DND-41 (cell line): ENCODE measurements around the gene EDN2.

Experiments
- ATAC-seq: fragments of 200-7000 bp; cut with Tn5 transposase; 3 replicates; pipeline ENCODE4 v1.9.1; 2021; ENCODE audit warnings: low read depth; ENCODE audit not compliant: insufficient read depth
- DNase-seq: peaks from one replicate; pipeline ENCODE4 v3.0.0-alpha.2; 2020
- H2AFZ ChIP-seq: 2 replicates; pipeline ENCODE4 v1.6.0; 2012; ENCODE audit warnings: low read depth, low read length
- H3K27ac ChIP-seq: 2 replicates; pipeline ENCODE4 v1.5.1; 2012; ENCODE audit warnings: low read length, inconsistent platforms
- H3K27me3 ChIP-seq: fragments of 200-600 bp; sonication (generic); 2 replicates; pipeline ENCODE4 v1.6.0; 2012; ENCODE audit warnings: low read length, mild to moderate bottlenecking, inconsistent platforms; ENCODE audit not compliant: insufficient read depth, poor library complexity
- H3K36me3 ChIP-seq: 2 replicates; pipeline ENCODE4 v1.5.1; 2012; ENCODE audit warnings: low read length, inconsistent platforms; ENCODE audit not compliant: insufficient read depth
- H3K4me1 ChIP-seq: 2 replicates; pipeline ENCODE4 v1.5.1; 2012; ENCODE audit warnings: mild to moderate bottlenecking, low read length; ENCODE audit not compliant: insufficient read depth
- H3K4me2 ChIP-seq: 2 replicates; pipeline ENCODE4 v1.6.0; 2012; ENCODE audit warnings: mild to moderate bottlenecking, moderate library complexity, low read length, inconsistent platforms; ENCODE audit not compliant: insufficient read depth
- H3K4me3 ChIP-seq, 2 experiments: fragments of 200-600 bp in 1 of 2; shearing (Covaris generic) in 1 of 2; 2 replicates each; pipeline ENCODE4 v1.5.1; 2012 to 2016; ENCODE audit warnings: inconsistent platforms in 2 of 2, low read length in 2 of 2, mild to moderate bottlenecking in 2 of 2, low read depth in 1 of 2, moderate library complexity in 1 of 2
- H3K79me2 ChIP-seq: 2 replicates; pipeline ENCODE4 v1.6.0; 2012; ENCODE audit warnings: low read length, inconsistent platforms; ENCODE audit not compliant: insufficient read depth
- H3K9ac ChIP-seq: 2 replicates; pipeline ENCODE4 v1.6.0; 2012; ENCODE audit warnings: low read depth, mild to moderate bottlenecking, inconsistent platforms, low read length, moderate library complexity
- H3K9me3 ChIP-seq: 2 replicates; pipeline ENCODE4 v1.5.1; 2012; ENCODE audit warnings: low read length, moderate library complexity, mild to moderate bottlenecking, inconsistent platforms; ENCODE audit not compliant: insufficient read depth, severe bottlenecking
- H4K20me1 ChIP-seq: 2 replicates; pipeline ENCODE4 v1.6.0; 2012; ENCODE audit warnings: low read length; ENCODE audit not compliant: insufficient read depth
- EZH2 ChIP-seq: IDR thresholded peaks from 3 replicates; pipeline ENCODE4 v1.6.1; 2012; ENCODE audit warnings: borderline replicate concordance, low read depth, mild to moderate bottlenecking, moderate library complexity, low read length, inconsistent platforms; ENCODE audit not compliant: severe bottlenecking
- TF ChIP-seq, protein P1 (sequence below): IDR thresholded peaks from 2 replicates; pipeline ENCODE4 v1.5.1; 2012; ENCODE audit warnings: borderline replicate concordance, low read length, moderate library complexity, mild to moderate bottlenecking; ENCODE audit not compliant: poor library complexity, severe bottlenecking; ENCODE audit errors: extremely low read depth

Gene EDN2

DNA sequence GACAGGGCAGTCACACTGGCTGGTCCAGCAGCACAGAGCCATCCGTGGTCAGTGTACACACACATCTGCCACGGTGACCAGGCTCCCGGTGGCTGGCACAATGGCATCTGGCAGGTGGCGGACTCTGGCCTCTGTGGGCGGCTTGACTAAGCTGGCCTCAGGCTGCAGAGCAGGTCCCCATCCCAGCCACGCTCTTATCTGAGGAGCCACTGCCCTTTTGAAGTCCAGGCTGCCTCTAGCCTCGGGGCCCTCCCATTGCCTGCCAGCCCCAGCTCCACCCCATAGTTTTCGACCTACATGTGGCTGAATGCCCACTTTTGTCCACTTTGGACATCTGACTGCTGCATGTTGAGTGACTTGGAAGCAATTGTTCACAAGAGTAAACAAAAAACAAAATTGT is 29.9 kb upstream of the EDN2 start:
- Histone ChIP-seq H3K4me2 (no peak overlapping the region), H3K4me1 (no peaks in the 10 kb centered on the region), H3K36me3 (peaks cover 99% of the 10 kb centered on the region), H3K79me2 (peaks cover 2% of the 10 kb centered on the region; the same call in 1 of the 2 replicates), H3K27ac (no peak overlapping the region), H2AFZ (no peak overlapping the region), H3K4me3 (no peak overlapping the region), H4K20me1 (peaks cover 70% of the 10 kb centered on the region), H3K9ac (no peak overlapping the region), H3K9me3 (no peaks in the 10 kb centered on the region), H3K27me3 (no peaks in the 10 kb centered on the region)
- DNase-seq, result no peak
- TF ChIP-seq, protein P1, sequence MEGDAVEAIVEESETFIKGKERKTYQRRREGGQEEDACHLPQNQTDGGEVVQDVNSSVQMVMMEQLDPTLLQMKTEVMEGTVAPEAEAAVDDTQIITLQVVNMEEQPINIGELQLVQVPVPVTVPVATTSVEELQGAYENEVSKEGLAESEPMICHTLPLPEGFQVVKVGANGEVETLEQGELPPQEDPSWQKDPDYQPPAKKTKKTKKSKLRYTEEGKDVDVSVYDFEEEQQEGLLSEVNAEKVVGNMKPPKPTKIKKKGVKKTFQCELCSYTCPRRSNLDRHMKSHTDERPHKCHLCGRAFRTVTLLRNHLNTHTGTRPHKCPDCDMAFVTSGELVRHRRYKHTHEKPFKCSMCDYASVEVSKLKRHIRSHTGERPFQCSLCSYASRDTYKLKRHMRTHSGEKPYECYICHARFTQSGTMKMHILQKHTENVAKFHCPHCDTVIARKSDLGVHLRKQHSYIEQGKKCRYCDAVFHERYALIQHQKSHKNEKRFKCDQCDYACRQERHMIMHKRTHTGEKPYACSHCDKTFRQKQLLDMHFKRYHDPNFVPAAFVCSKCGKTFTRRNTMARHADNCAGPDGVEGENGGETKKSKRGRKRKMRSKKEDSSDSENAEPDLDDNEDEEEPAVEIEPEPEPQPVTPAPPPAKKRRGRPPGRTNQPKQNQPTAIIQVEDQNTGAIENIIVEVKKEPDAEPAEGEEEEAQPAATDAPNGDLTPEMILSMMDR, result no peak
- TF ChIP-seq EZH2, result no peak
- no peak for ATAC-seq

DNA sequence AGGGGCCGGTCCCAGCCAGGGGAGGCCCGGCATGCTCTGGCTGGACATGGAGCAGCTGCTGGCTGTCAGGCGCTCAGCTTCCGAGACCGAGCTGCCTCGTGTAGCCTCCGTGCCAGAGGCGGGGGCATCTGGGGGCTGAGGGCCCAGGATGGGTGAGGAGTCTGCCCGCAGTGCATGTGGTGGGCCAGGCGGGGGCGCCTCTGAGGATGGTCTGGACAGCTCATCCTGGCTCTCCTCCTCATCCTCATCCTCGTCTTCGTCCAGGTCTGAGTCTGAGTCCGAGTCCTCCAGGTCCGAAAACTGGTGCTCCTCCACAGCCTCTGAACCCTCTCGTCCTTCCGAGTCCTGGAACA is 28.9 kb upstream of the EDN2 start:
- ATAC-seq (0 out of 3 replicates have a peak, but pooled peaks have one; percentile 18), DNase-seq (no peak)
- Histone ChIP-seq H3K4me3 (no peak overlapping the region), H3K27me3 (no peaks in the 10 kb centered on the region), H3K4me2 (no peak overlapping the region), H3K9ac (no peak overlapping the region), H3K4me1 (no peaks in the 10 kb centered on the region), H4K20me1 (peaks cover 65% of the 10 kb centered on the region), H3K9me3 (no peaks in the 10 kb centered on the region), H3K79me2 (peaks cover 2% of the 10 kb centered on the region; the same call in 1 of the 2 replicates), H3K36me3 (peaks cover 96% of the 10 kb centered on the region), H2AFZ (no peak overlapping the region), H3K27ac (no peak overlapping the region)
- no peak for TF ChIP-seq EZH2
- TF ChIP-seq, protein P1, result peak; percentile 69

DNA sequence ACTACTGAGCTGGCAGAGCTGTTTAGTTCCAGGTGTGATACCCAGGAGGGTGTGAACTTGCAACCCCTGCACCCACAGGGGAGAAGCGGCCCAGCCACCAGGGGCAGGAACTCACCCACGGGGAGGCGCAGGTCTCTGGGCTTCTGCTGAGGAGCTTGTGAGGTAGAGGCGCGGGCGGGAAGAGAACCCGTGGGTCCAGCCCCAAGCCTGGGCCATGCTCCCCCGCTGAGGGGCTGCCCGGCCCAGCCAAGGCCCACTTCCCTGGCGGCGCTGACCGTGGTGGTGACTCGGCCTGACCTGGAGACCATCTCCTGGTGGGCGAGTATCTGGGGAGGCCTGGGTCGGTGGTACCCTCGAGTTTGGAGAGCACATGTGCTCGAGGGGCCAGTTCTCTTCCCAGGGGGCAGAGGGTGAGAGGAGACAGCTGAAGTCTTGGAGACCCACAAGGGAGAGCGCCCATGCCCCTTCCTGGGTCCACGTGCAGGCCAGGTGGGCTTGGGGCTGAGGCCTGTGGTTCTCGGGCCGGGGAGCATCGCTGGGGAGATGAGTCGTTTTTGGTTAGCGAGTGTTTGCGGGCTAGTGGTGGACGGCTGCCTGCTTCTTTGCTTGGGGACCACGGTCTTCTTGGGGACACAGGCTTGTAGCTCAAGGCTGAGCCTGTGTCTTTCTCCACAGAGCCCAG is 28.4 kb upstream of the EDN2 start:
- Histone ChIP-seq H3K27ac (no peak overlapping the region), H3K79me2 (peaks cover 1% of the 10 kb centered on the region; the same call in 1 of the 2 replicates), H4K20me1 (peaks cover 66% of the 10 kb centered on the region), H3K27me3 (no peaks in the 10 kb centered on the region), H3K4me2 (no peak overlapping the region), H3K4me3 (no peak overlapping the region), H3K9me3 (no peaks in the 10 kb centered on the region), H2AFZ (no peak overlapping the region), H3K9ac (no peak overlapping the region), H3K4me1 (no peaks in the 10 kb centered on the region), H3K36me3 (peaks cover 96% of the 10 kb centered on the region)
- TF ChIP-seq EZH2, result no peak
- TF ChIP-seq, protein P1, result no peak
- ATAC-seq (no peak), DNase-seq (no peak)

DNA sequence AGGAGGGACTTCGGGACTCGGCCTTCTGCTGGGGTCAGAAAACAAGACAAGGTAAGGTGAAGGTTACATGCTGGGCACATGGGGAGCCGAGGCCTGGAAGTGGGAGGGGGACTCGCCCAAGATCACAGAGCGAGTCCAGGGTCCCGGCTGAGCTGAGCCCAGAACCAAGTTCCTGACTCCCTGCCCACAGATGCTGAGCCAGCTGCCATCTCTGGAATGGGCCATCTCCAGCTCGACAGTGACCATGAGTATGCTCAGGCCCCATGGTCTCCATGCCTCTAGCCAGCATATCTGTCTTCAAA is 26.7 kb upstream of the EDN2 start:
- H3K27me3 ChIP-seq, result no peaks in the 10 kb centered on the region
- no peaks in the 10 kb centered on the region for H3K4me1 ChIP-seq

More for the DNA sequence above, 26.7 kb upstream of the EDN2 start:
- no peak overlapping the region for H3K4me3 ChIP-seq
- peaks cover 65% of the 10 kb centered on the region for H4K20me1 ChIP-seq
- no peak overlapping the region for H2AFZ ChIP-seq
- TF ChIP-seq, protein P1, result no peak
- TF ChIP-seq EZH2, result no peak
- no peaks in the 10 kb centered on the region for H3K79me2 ChIP-seq
- no peaks in the 10 kb centered on the region for H3K9me3 ChIP-seq
- no peak overlapping the region for H3K9ac ChIP-seq
- no peak overlapping the region for H3K27ac ChIP-seq
- ATAC-seq (no peak), DNase-seq (no peak)
- H3K36me3 ChIP-seq, result peaks cover 80% of the 10 kb centered on the region
- H3K4me2 ChIP-seq, result no peak overlapping the region
